K562 (cell line): ENCODE measurements around the gene CAPZA1. TPM values are rescaled to one million over a fixed set of nuclear protein-coding genes. Genes with fewer than 3 reads are reported as not detected.

Experiments
- ATAC-seq: fragments of 200-7000 bp; cut with Tn5 transposase; 3 replicates; pipeline ENCODE4 v1.9.1; 2020; ENCODE audit warnings: moderate library complexity
- BruUV-seq: library from RNA; stranded (reverse); fragments of 400-500 nt; replicated peaks from 2 replicates; lab custom pipeline; 2021; lab: Mats Ljungman, UMichigan
- CTCF ChIA-PET: fragments of 300-600 bp; formaldehyde crosslinking; extraction: SDS; loops from one replicate; lab custom pipeline; 2021; ENCODE audit warnings: low intra/inter-chr PET ratio; lab: Yijun Ruan, JAX
- POLR2A ChIA-PET: fragments of 300-600, 350-650 bp; sonication (Branson Sonifier 250); formaldehyde crosslinking; extraction: SDS; loops from one replicate; lab custom pipeline; 2021; ENCODE audit warnings: antibody characterized with exemption, inconsistent platforms; lab: Yijun Ruan, JAX
- DNase-seq, 4 experiments: peaks; one replicate each; pipeline versions ENCODE4 v3.0.0 to v3.0.0-alpha.2; 2011 to 2018; ENCODE audit warnings: low spot score in 3 of 4, mixed read lengths in 3 of 4; ENCODE audit errors: extremely low read depth in 1 of 4
- FAIRE-seq: peaks from 2 replicates; lab custom pipeline; 2011; peaks lifted over from hg19 to GRCh38; lab: Jason Lieb, UNC
- H2AFZ ChIP-seq: 2 replicates; pipeline ENCODE4 v1.6.0; 2011; ENCODE audit warnings: low read depth, low read length, control low read depth, inconsistent platforms
- H3K27ac ChIP-seq: fragments of 200-600 bp; 3 replicates; pipeline ENCODE4 v1.8.0; 2011; ENCODE audit warnings: low read depth, mild to moderate bottlenecking, control low read depth, inconsistent platforms, low read length, moderate library complexity, mixed read lengths; ENCODE audit errors: extremely low read depth
- H3K27me3 ChIP-seq, 2 experiments: fragments of 300-600 bp in 1 of 2; 2 replicates in 1 of 2; 3 replicates in 1 of 2; pipeline versions ENCODE4 v1.6.0 to v1.8.0; 2011; ENCODE audit warnings: inconsistent platforms in 2 of 2, low read length in 2 of 2, mild to moderate bottlenecking in 1 of 2, mixed read lengths in 1 of 2, moderate library complexity in 1 of 2; ENCODE audit not compliant: control insufficient read depth in 2 of 2, insufficient read depth in 2 of 2
- H3K36me3 ChIP-seq: fragments of 300-600 bp; 3 replicates; pipeline ENCODE4 v1.8.0; 2011; ENCODE audit warnings: mild to moderate bottlenecking, low read length, inconsistent platforms; ENCODE audit not compliant: control insufficient read depth, insufficient read depth
- H3K4me1 ChIP-seq, 2 experiments: fragments of 200-600 bp in 1 of 2; replicated peaks in 1 of 2; 2 replicates in 1 of 2; 3 replicates in 1 of 2; pipeline versions ENCODE4 v1.5.1 to v1.8.0; 2011; ENCODE audit warnings: inconsistent platforms in 2 of 2, low read length in 2 of 2, mild to moderate bottlenecking in 1 of 2, mixed read lengths in 1 of 2, moderate library complexity in 1 of 2; ENCODE audit not compliant: control insufficient read depth in 2 of 2, insufficient read depth in 2 of 2
- H3K4me2 ChIP-seq: 2 replicates; pipeline ENCODE4 v1.6.1; 2011; ENCODE audit warnings: low read length, control low read depth, inconsistent platforms, mixed read lengths; ENCODE audit not compliant: insufficient read depth
- H3K4me3 ChIP-seq: fragments of 200-600 bp; sonication (generic), shearing (Covaris generic); 2 replicates; pipeline ENCODE4 v1.5.1; 2016; ENCODE audit warnings: control low read depth, inconsistent platforms
- H3K79me2 ChIP-seq: fragments of 200-600 bp; 3 replicates; pipeline ENCODE4 v1.8.0; 2011; ENCODE audit warnings: low read length, inconsistent platforms; ENCODE audit not compliant: control insufficient read depth, insufficient read depth
- H3K9ac ChIP-seq, 2 experiments: 2 replicates each; pipeline versions ENCODE4 v1.6.0 to v1.6.1; 2011; ENCODE audit warnings: low read depth in 2 of 2, low read length in 2 of 2, control low read depth in 1 of 2, inconsistent platforms in 1 of 2, mild to moderate bottlenecking in 1 of 2, mixed read lengths in 1 of 2; ENCODE audit not compliant: insufficient read depth in 1 of 2
- H3K9me1 ChIP-seq: one replicate; pipeline ENCODE4 v1.6.0; 2011; ENCODE audit warnings: inconsistent platforms, mild to moderate bottlenecking, low read length, moderate library complexity; ENCODE audit not compliant: control insufficient read depth, insufficient read depth
- H3K9me3 ChIP-seq: replicated peaks from 2 replicates; pipeline ENCODE4 v1.5.1; 2011; ENCODE audit warnings: low read depth, low read length, inconsistent platforms; ENCODE audit not compliant: control insufficient read depth, insufficient read depth
- H4K20me1 ChIP-seq: replicated peaks from 2 replicates; pipeline ENCODE4 v1.6.1; 2011; ENCODE audit warnings: low read length, inconsistent platforms, mixed read lengths; ENCODE audit not compliant: control insufficient read depth, insufficient read depth
- DDX20 ChIP-seq: fragments of 450-650 bp; IDR thresholded peaks from 2 replicates; pipeline ENCODE4 v1.6.1; 2016; ENCODE audit warnings: missing genetic modification characterization, low read depth, mild to moderate bottlenecking, missing compliant biosample characterization, moderate library complexity
- ETS1 ChIP-seq: conservative IDR thresholded peaks from 2 replicates; pipeline ENCODE4 v1.6.1; 2011; ENCODE audit warnings: low read depth, mild to moderate bottlenecking, low read length; ENCODE audit not compliant: control insufficient read depth
- FOXO4 ChIP-seq: fragments of 450-650 bp; formaldehyde crosslinking; IDR thresholded peaks from 2 replicates; pipeline ENCODE4 v1.4.0; 2020; ENCODE audit warnings: mild to moderate bottlenecking, moderate library complexity
- ID3 ChIP-seq, 2 experiments: fragments of 250-450 bp in 1 of 2; fragments of 450-650 bp in 1 of 2; sonication (Bioruptor Pico) in 1 of 2; IDR thresholded peaks; 2 replicates each; pipeline versions ENCODE4 v1.6.1 to v1.8.0; 2016 to 2021; ENCODE audit warnings: mild to moderate bottlenecking in 2 of 2, moderate library complexity in 2 of 2, missing compliant biosample characterization in 1 of 2, missing genetic modification characterization in 1 of 2
- LEF1 ChIP-seq: fragments of 450-650 bp; IDR thresholded peaks from 2 replicates; pipeline ENCODE4 v1.6.1; 2016; ENCODE audit warnings: mild to moderate bottlenecking
- MAFK ChIP-seq: IDR thresholded peaks from 2 replicates; pipeline ENCODE4 v1.6.1; 2011; ENCODE audit warnings: low read length, improper control_type of control experiment
- MEIS2 ChIP-seq: fragments of 450-650 bp; IDR thresholded peaks from 2 replicates; pipeline ENCODE4 v1.6.1; 2014; ENCODE audit warnings: mild to moderate bottlenecking; ENCODE audit not compliant: partially characterized antibody
- MLLT1 ChIP-seq, 2 experiments: fragments of 450-650 bp; IDR thresholded peaks; 2 replicates each; pipeline ENCODE4 v1.6.1; 2016
- PHB ChIP-seq: fragments of 250-450 bp; sonication (Bioruptor Pico); IDR thresholded peaks from 2 replicates; pipeline ENCODE4 v1.5.0; 2021
- RBM14 ChIP-seq: fragments of 200-400 bp; formaldehyde crosslinking; IDR thresholded peaks from 2 replicates; pipeline ENCODE4 v1.6.1; 2018; ENCODE audit warnings: low read depth, mild to moderate bottlenecking, low read length, moderate library complexity, borderline replicate concordance; ENCODE audit not compliant: insufficient read depth
- RNF219 ChIP-seq: fragments of 250-450 bp; sonication (Bioruptor Pico); IDR thresholded peaks from 2 replicates; pipeline ENCODE4 v1.5.0; 2022; ENCODE audit warnings: mild to moderate bottlenecking
- TAF1 ChIP-seq: IDR thresholded peaks from 2 replicates; pipeline ENCODE4 v1.6.1; 2011; ENCODE audit warnings: mild to moderate bottlenecking, low read length, moderate library complexity; ENCODE audit not compliant: insufficient read depth, control insufficient read depth, severe bottlenecking; ENCODE audit errors: extremely low read depth
- ZNF212 ChIP-seq: fragments of 450-650 bp; formaldehyde crosslinking; IDR thresholded peaks from 2 replicates; pipeline ENCODE4 v1.4.0; 2020; ENCODE audit warnings: mild to moderate bottlenecking
- ZNF347 ChIP-seq: fragments of 450-650 bp; formaldehyde crosslinking; IDR thresholded peaks from 2 replicates; pipeline ENCODE4 v1.4.0; 2020; ENCODE audit warnings: low read depth, mild to moderate bottlenecking, moderate library complexity
- ZNF384 ChIP-seq: IDR thresholded peaks from 2 replicates; pipeline ENCODE4 v1.6.1; 2012; ENCODE audit warnings: low read depth, low read length, improper control_type of control experiment
- WGBS: fragments of 100-300 bp; shearing (Covaris generic); methylation state at CpG from one replicate; pipeline ENCODE4 v1.1.6; 2016; ENCODE audit warnings: low coverage, mixed read lengths; ENCODE audit not compliant: insufficient coverage; ENCODE audit errors: missing lambda C conversion rate; 5-methylcytosine and 5-hydroxymethylcytosine counted together
- in situ Hi-C: fragments of 300-500 bp; cut with MboI; formaldehyde crosslinking; loops from 4 replicates; pipeline ENCODE4 v1.15.0; 2018; ENCODE audit warnings: inconsistent platforms, mixed read lengths
- intact Hi-C: fragments of 100-400 bp; cut with micrococcal nuclease; formaldehyde crosslinking; loops from 2 replicates; pipeline ENCODE4 v1.14.2; 2022
- polyA plus RNA-seq, 8 experiments: library from polyadenylated mRNA; depleted of rRNA in 4 of 8; stranded (reverse) in 5 of 8; unstranded in 3 of 8; fragments of >200 nt; fragmentation: Nextera tagmentation in 2 of 8; fragmentation: Illumina TruSeq in 1 of 8; extraction: Ambion mirVana in 2 of 8; extraction: Trizol in 1 of 8; gene quantifications; 2 replicates each; pipeline versions ENCODE4 v1.2.1 to v1.2.3, GENCODE V29; 2011 to 2014; ENCODE audit warnings: inconsistent platforms in 1 of 8, missing spikeins in 1 of 8
- total RNA-seq, 7 experiments: library from RNA; depleted of rRNA in 6 of 7; stranded (reverse); fragments of >200 nt in 6 of 7; fragmentation: Illumina TruSeq in 2 of 7; extraction: Trizol in 2 of 7; gene quantifications; 2 replicates each; pipeline versions ENCODE4 v1.2.1 to v1.2.3, GENCODE V29; 2011 to 2021; ENCODE audit warnings: low replicate concordance in 1 of 7

The CAPZA1 gene
- total and polyA plus RNA-seq, 9 of the 15 experiments (the other 6 are each of a cell fraction or from before 2014, with no cell fraction given), result 237 to 1,020 (median 306) TPM

- intact Hi-C loops, result loop anchor here (10.0 kb wide), 1 partner anchor 435 kb away; no protein-coding TSS in a partner anchor
- FAIRE-seq (no peak), DNase-seq (no peak), ATAC-seq (no peak)
- in situ Hi-C loops, result no loop called here
- POLR2A ChIA-PET, result interaction anchor here (0.9 to 2.4 kb wide), 3 partner anchors 11 to 92 kb away, joined by 3 to 15 read pairs (median 6); partner anchors contain the start of gene ST7L
- Histone ChIP-seq H3K27me3 (no peaks in the 10 kb centered on the region), H3K9ac (peak overlapping the region in 1 of 2 experiments; percentile 26; a peak in 1 of 4 replicates), H3K4me2 (no peak overlapping the region), H2AFZ (no peak overlapping the region), H3K9me1 (no peaks in the 10 kb centered on the region), H3K9me3 (no peaks in the 10 kb centered on the region), H3K36me3 (peaks cover 2% of the 10 kb centered on the region; the same call in 1 of the 3 replicates), H4K20me1 (no peaks in the 10 kb centered on the region), H3K4me3 (no peak overlapping the region), H3K4me1 (peaks cover 27 to 37% of the 10 kb centered on the region in 2 experiments), H3K27ac (no peak overlapping the region), H3K79me2 (peaks cover 18% of the 10 kb centered on the region)
- CTCF ChIA-PET, result no interaction called here
- 39% methylated on average over 7 of the region's 7 CpGs for WGBS
- BruUV-seq, result no TSS peak
- TF ChIP-seq TAF1 (no peak), MAFK (no peak), ZNF347 (CRISPR knock-in tag) (no peak), ZNF384 (no peak), ZNF212 (CRISPR knock-in tag) (no peak), ID3 (CRISPR knock-in tag; IDR thresholded peaks at IDR 0.05) (no peak), ID3 (tag; IDR thresholded peaks at IDR 0.05) (no peak), MEIS2 (no peak), FOXO4 (CRISPR knock-in tag) (no peak), DDX20 (no peak), MLLT1 (IDR thresholded peaks at IDR 0.05) (no peak), LEF1 (no peak), RNF219 (CRISPR knock-in tag) (no peak), RBM14 (no peak), PHB (CRISPR knock-in tag) (no peak), ETS1 (no peak)
Observed at GRCh38 chr1:112710159-112710558, 90.5 kb downstream of the CAPZA1 start.
